H9 (cell line): ENCODE results near the gene FARSA. TPM values are rescaled to one million over a fixed set of nuclear protein-coding genes. Genes with fewer than 3 reads are reported as not detected.
A peak's percentile ranks its signal among the peaks of the same experiment; 100 is the strongest.

Experiments
- DNase-seq: peaks from one replicate; pipeline ENCODE4 v3.0.0-alpha.2; 2017
- H2AFZ ChIP-seq: one replicate; pipeline ENCODE4 v1.6.1; 2013; ENCODE audit warnings: mild to moderate bottlenecking, low read length, control low read depth, moderate library complexity
- H2AK5ac ChIP-seq: 2 replicates; pipeline ENCODE4 v1.6.1; 2013; ENCODE audit warnings: low read length, control low read depth, mixed read lengths; ENCODE audit not compliant: insufficient read length
- H2BK120ac ChIP-seq: one replicate; pipeline ENCODE4 v1.6.1; 2013; ENCODE audit warnings: low read depth, mild to moderate bottlenecking, low read length, control low read depth, inconsistent platforms; ENCODE audit not compliant: poor library complexity, severe bottlenecking
- H2BK12ac ChIP-seq: 2 replicates; pipeline ENCODE4 v1.6.1; 2013; ENCODE audit warnings: low read length, control low read depth, mixed read lengths, low read depth; ENCODE audit not compliant: insufficient read length
- H2BK15ac ChIP-seq: 2 replicates; pipeline ENCODE4 v1.6.1; 2013; ENCODE audit warnings: low read depth, low read length, control low read depth
- H2BK20ac ChIP-seq: one replicate; pipeline ENCODE4 v1.6.1; 2013; ENCODE audit warnings: low read depth, mild to moderate bottlenecking, low read length, control low read depth, inconsistent platforms; ENCODE audit not compliant: poor library complexity, severe bottlenecking
- H2BK5ac ChIP-seq: 2 replicates; pipeline ENCODE4 v1.6.1; 2013; ENCODE audit warnings: low read length, control low read depth, mixed read lengths; ENCODE audit not compliant: insufficient read length
- H3K14ac ChIP-seq: 2 replicates; pipeline ENCODE4 v1.6.1; 2013; ENCODE audit warnings: low read length, control low read depth; ENCODE audit not compliant: insufficient read depth
- H3K18ac ChIP-seq: 2 replicates; pipeline ENCODE4 v1.6.1; 2013; ENCODE audit warnings: low read depth, mild to moderate bottlenecking, mixed read lengths, low read length, control low read depth; ENCODE audit not compliant: insufficient read length
- H3K23ac ChIP-seq: 2 replicates; pipeline ENCODE4 v1.6.1; 2013; ENCODE audit warnings: low read length, control low read depth, mixed read lengths, low read depth; ENCODE audit not compliant: insufficient read length
- H3K23me2 ChIP-seq: 2 replicates; pipeline ENCODE4 v1.6.1; 2013; ENCODE audit warnings: low read depth, mild to moderate bottlenecking, mixed read lengths, low read length, control low read depth; ENCODE audit not compliant: insufficient read length, poor library complexity, severe bottlenecking
- H3K27ac ChIP-seq: 2 replicates; pipeline ENCODE4 v1.5.1; 2013; ENCODE audit warnings: low read length, control low read depth, mixed read lengths, low read depth; ENCODE audit not compliant: insufficient read length
- H3K27me3 ChIP-seq: 2 replicates; pipeline ENCODE4 v1.6.1; 2013; ENCODE audit warnings: low read length, control low read depth, inconsistent platforms; ENCODE audit not compliant: insufficient read depth
- H3K4ac ChIP-seq: 2 replicates; pipeline ENCODE4 v1.6.1; 2013; ENCODE audit warnings: low read depth, mild to moderate bottlenecking, control low read depth, inconsistent platforms, low read length, moderate library complexity
- H3K4me1 ChIP-seq: 2 replicates; pipeline ENCODE4 v1.6.1; 2013; ENCODE audit warnings: low read length, control low read depth, inconsistent platforms; ENCODE audit not compliant: insufficient read depth
- H3K4me2 ChIP-seq: 2 replicates; pipeline ENCODE4 v1.6.1; 2013; ENCODE audit warnings: low read length, control low read depth, mixed read lengths; ENCODE audit not compliant: insufficient read length, insufficient read depth
- H3K56ac ChIP-seq: 2 replicates; pipeline ENCODE4 v1.6.1; 2013; ENCODE audit warnings: low read depth, mild to moderate bottlenecking, mixed read lengths, low read length, control low read depth; ENCODE audit not compliant: insufficient read length
- H3K79me1 ChIP-seq: 2 replicates; pipeline ENCODE4 v1.6.1; 2013; ENCODE audit warnings: low read depth, mild to moderate bottlenecking, moderate library complexity, low read length, control low read depth, inconsistent platforms; ENCODE audit not compliant: insufficient read depth, poor library complexity, severe bottlenecking
- H3K79me2 ChIP-seq: 2 replicates; pipeline ENCODE4 v1.6.1; 2013; ENCODE audit warnings: low read length, control low read depth, inconsistent platforms; ENCODE audit not compliant: insufficient read depth
- H3K9ac ChIP-seq: 2 replicates; pipeline ENCODE4 v1.6.1; 2013; ENCODE audit warnings: low read length, control low read depth, mixed read lengths; ENCODE audit not compliant: insufficient read length; ENCODE audit errors: extremely low read depth
- H3K9me3 ChIP-seq: one replicate; pipeline ENCODE4 v1.6.1; 2013; ENCODE audit warnings: low read depth, low read length, inconsistent platforms; ENCODE audit not compliant: control insufficient read depth
- H3T11ph ChIP-seq: one replicate; pipeline ENCODE4 v1.6.1; 2013; ENCODE audit warnings: mild to moderate bottlenecking, low read length, control low read depth, inconsistent platforms
- H4K20me1 ChIP-seq: one replicate; pipeline ENCODE4 v1.6.1; 2013; ENCODE audit not compliant: control insufficient read depth, insufficient read length, insufficient read depth
- H4K5ac ChIP-seq: 2 replicates; pipeline ENCODE4 v1.6.1; 2013; ENCODE audit warnings: low read depth, mild to moderate bottlenecking, mixed read lengths, low read length, control low read depth; ENCODE audit not compliant: insufficient read length
- H4K8ac ChIP-seq: replicated peaks from 2 replicates; pipeline ENCODE4 v1.6.1; 2013; ENCODE audit warnings: low read length, control low read depth, mixed read lengths, low read depth; ENCODE audit not compliant: insufficient read length
- H4K91ac ChIP-seq: 2 replicates; pipeline ENCODE4 v1.6.1; 2013; ENCODE audit warnings: low read depth, mild to moderate bottlenecking, moderate library complexity, mixed read lengths, low read length, control low read depth; ENCODE audit not compliant: insufficient read length
- H3K27ac Mint-ChIP-seq, 3 experiments: 2 replicates in 2 of 3; 3 replicates in 1 of 3; pipeline ENCODE4 v1.8.0; 2020 to 2021; ENCODE audit warnings: mixed read lengths in 3 of 3, mild to moderate bottlenecking in 1 of 3, moderate library complexity in 1 of 3
- H3K27me3 Mint-ChIP-seq: 2 replicates; pipeline ENCODE4 v1.8.0; 2021; ENCODE audit warnings: low read depth, mild to moderate bottlenecking, moderate library complexity, mixed read lengths
- H3K36me3 Mint-ChIP-seq, 3 experiments: 2 replicates in 2 of 3; 3 replicates in 1 of 3; pipeline ENCODE4 v1.8.0; 2020 to 2021; ENCODE audit warnings: low read depth in 3 of 3, mixed read lengths in 3 of 3; ENCODE audit not compliant: insufficient read depth in 1 of 3
- H3K4me1 Mint-ChIP-seq, 2 experiments: 2 replicates each; pipeline ENCODE4 v1.8.0; 2020; ENCODE audit warnings: mixed read lengths in 2 of 2
- H3K4me3 Mint-ChIP-seq, 2 experiments: 2 replicates in 1 of 2; 3 replicates in 1 of 2; pipeline ENCODE4 v1.8.0; 2020 to 2021; ENCODE audit warnings: mild to moderate bottlenecking in 2 of 2, mixed read lengths in 2 of 2, moderate library complexity in 1 of 2
- H3K9me3 Mint-ChIP-seq, 2 experiments: 2 replicates in 1 of 2; 3 replicates in 1 of 2; pipeline ENCODE4 v1.8.0; 2020; ENCODE audit warnings: mild to moderate bottlenecking in 2 of 2, mixed read lengths in 2 of 2, moderate library complexity in 1 of 2
- WGBS: extraction: QIAGEN DNeasy Blood & Tissue Kit; methylation state at CpG from one replicate; pipeline ENCODE4 v1.1.7; 2013; ENCODE audit warnings: missing lambda C conversion rate, low lambda C conversion rate, mixed read lengths; ENCODE audit not compliant: insufficient read length; ENCODE audit errors: extremely low coverage; 5-methylcytosine and 5-hydroxymethylcytosine counted together
- total RNA-seq: library from RNA; stranded (reverse); gene quantifications from 2 replicates; pipeline ENCODE4 v1.2.1, GENCODE V29; 2021
- TF ChIP-seq, protein P1 (sequence below): fragments of 200-600 bp; sonication (generic); conservative IDR thresholded peaks from 3 replicates; pipeline ENCODE4 v1.8.0; 2021; ENCODE audit warnings: antibody characterized with exemption, mild to moderate bottlenecking

Gene FARSA
- total RNA-seq, 1 experiment from 2014 or later = 110 TPM

DNA sequence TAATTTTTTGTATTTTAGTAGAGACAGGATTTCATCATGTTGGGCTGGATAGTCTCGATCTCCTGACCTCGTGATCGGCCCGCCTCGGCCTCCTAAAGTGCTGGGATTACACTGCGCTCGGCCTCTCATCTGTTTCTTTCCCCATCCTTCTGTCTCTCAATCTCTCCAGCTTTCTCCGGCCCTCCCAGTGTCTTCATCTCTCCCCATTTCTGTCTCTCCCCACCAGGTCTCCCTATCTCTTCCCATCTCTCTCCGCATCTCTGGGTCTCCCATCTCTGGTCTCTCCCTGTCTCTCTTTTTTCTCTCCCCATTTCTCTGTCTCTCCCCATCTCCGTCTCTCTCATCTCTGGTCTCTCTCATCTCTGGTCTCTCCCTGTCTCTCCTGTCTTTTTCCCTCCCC, 49.6 kb upstream of the FARSA start:
- Histone ChIP-seq H2AK5ac (no peak overlapping the region), H3K56ac (no peak overlapping the region), H3K14ac (no peak overlapping the region), H3K79me2 (no peaks in the 10 kb centered on the region), H2BK15ac (no peak overlapping the region), H3K4me2 (peak overlapping the region; percentile 28), H4K20me1 (no peaks in the 10 kb centered on the region), H2BK12ac (no peak overlapping the region), H2BK120ac (no peak overlapping the region), H3K9me3 (no peaks in the 10 kb centered on the region), H3T11ph (no peak overlapping the region), H4K8ac (no peak overlapping the region), H3K4me1 (no peaks in the 10 kb centered on the region), H3K27ac (no peak overlapping the region), H3K9ac (no peak overlapping the region), H2AFZ (no peak overlapping the region), H3K18ac (no peak overlapping the region), H4K91ac (no peak overlapping the region), H3K23me2 (no peaks in the 10 kb centered on the region), H3K23ac (no peak overlapping the region), H2BK20ac (no peak overlapping the region), H2BK5ac (no peak overlapping the region), H3K4ac (no peak overlapping the region), H3K27me3 (no peaks in the 10 kb centered on the region; the same call in 1 of the 2 replicates), H4K5ac (no peak overlapping the region), H3K79me1 (no peaks in the 10 kb centered on the region)
- H3K27me3 Mint-ChIP-seq = peaks cover 12% of the 10 kb centered on the region
- no CpG with 5 or more reads among the region's 10 CpGs for WGBS
- no peaks in the 10 kb centered on the region for H3K36me3 Mint-ChIP-seq
- H3K9me3 Mint-ChIP-seq = no peaks in the 10 kb centered on the region; a peak in 1 of 5 replicates
- no peak overlapping the region for H3K4me3 Mint-ChIP-seq
- H3K27ac Mint-ChIP-seq = no peak overlapping the region
- no peak for DNase-seq
- TF ChIP-seq, protein P1, sequence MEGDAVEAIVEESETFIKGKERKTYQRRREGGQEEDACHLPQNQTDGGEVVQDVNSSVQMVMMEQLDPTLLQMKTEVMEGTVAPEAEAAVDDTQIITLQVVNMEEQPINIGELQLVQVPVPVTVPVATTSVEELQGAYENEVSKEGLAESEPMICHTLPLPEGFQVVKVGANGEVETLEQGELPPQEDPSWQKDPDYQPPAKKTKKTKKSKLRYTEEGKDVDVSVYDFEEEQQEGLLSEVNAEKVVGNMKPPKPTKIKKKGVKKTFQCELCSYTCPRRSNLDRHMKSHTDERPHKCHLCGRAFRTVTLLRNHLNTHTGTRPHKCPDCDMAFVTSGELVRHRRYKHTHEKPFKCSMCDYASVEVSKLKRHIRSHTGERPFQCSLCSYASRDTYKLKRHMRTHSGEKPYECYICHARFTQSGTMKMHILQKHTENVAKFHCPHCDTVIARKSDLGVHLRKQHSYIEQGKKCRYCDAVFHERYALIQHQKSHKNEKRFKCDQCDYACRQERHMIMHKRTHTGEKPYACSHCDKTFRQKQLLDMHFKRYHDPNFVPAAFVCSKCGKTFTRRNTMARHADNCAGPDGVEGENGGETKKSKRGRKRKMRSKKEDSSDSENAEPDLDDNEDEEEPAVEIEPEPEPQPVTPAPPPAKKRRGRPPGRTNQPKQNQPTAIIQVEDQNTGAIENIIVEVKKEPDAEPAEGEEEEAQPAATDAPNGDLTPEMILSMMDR = no peak
- peaks cover 6 to 9% of the 10 kb centered on the region in 2 experiments for H3K4me1 Mint-ChIP-seq
